GM18873 (cell line): Measurements from ENCODE around the gene ATP8B2.

Experiments
- ATAC-seq: cut with Tn5 transposase; IDR thresholded peaks from one replicate; pipeline ENCODE4 v1.9.1; 2021; ENCODE audit warnings: mild to moderate bottlenecking, moderate library complexity, moderate number of reproducible peaks; ENCODE audit not compliant: unreplicated experiment, low FRiP score

Gene ATP8B2

GRCh38 chr1:154391086-154391770 lies 65.9 kb downstream of the ATP8B2 start:
- ATAC-seq = no peak

GRCh38 chr1:154398141-154398540 lies 72.8 kb downstream of the ATP8B2 start:
- ATAC-seq = no peak

- no peak for ATAC-seq
Measured at GRCh38 chr1:154398678-154399077, 73.4 kb downstream of the ATP8B2 start.

GRCh38 chr1:154400381-154400801 lies 75.1 kb downstream of the ATP8B2 start:
- no peak for ATAC-seq
